ENCODE results near the gene TMEM8B. TPM values are rescaled to one million over a fixed set of nuclear protein-coding genes. Genes with fewer than 3 reads are reported as not detected.

The TMEM8B gene
- total and polyA plus RNA-seq, 10 of the 15 experiments (the other 5 are each of a cell fraction or from before 2014, with no cell fraction given), result 0.19 to 7.6 (median 2.5) TPM

DNA sequence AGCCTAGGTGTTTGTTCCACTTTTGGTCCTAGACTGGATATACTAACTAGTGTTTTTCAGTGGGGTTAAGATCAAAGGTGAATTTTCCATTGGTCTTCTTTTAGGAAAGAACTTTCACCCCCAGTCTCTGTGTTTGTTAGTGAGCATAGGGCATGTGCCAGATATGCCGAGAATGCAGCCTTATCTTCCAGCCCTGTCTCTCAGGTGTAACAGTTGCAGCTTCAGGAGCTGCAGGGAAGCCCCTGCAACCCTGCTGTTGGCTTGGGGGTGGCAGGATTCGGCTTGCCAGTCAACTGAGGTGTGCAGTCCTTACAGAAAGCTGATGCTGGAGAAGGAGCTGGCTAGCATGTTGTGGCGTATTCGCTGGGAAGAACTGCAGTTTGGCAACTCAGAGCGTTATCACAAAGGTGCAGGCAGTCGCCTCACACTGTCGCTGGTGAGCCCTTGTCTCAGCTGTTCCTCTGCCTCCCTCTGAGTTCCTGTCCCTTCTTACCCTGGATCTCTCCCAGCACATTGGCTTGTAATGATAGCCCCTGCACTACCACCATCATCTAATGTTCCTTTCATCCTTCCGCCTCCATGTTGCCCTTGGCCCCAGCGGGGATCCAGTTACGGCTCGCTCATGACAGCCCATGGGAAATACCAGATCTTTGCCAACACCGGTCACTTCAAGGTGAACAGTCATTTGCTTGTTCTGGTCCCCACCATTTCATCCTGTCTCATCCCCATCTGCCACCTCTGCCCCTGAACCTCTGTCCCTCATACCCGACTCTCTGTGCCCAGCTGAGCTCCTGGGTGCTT lies 27.5 kb upstream of the TMEM8B start:
- intact Hi-C loops (cut with micrococcal nuclease; ENCODE audit: unreplicated experiment), result no loop called here

DNA sequence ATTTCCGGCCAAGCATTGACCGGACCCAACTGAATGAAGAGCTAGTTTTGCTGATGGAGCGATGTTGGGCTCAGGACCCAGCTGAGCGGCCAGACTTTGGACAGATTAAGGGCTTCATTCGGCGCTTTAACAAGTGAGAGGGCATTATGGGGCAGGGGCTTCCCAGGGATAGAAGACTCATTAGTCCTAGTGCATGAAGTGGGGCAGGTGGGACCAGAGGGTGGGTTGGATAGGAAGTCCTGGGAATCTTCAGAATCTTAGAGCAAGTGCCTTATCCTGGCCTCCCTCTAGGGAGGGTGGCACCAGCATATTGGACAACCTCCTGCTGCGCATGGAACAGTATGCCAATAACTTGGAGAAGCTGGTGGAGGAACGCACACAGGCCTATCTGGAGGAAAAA lies 22.9 kb upstream of the TMEM8B start:
- ChIA-PET SMC1A (ENCODE audit: uncharacterized antibody, unreplicated experiment) (interaction anchor here (0.9 kb wide), 1 partner anchor 9 kb away, joined by 4 read pairs; no protein-coding TSS in a partner anchor), RAD21 (ENCODE audit: unreplicated experiment) (no interaction called here), POLR2A (no interaction called here), CTCF (interaction anchor here (1.6 to 2.0 kb wide), 3 partner anchors 8 to 76 kb away, joined by 4 to 6 read pairs (median 6); partner anchors contain the start of gene HINT2)
- Histone ChIP-seq H4K20me1 (ENCODE audit: control insufficient read depth, insufficient read depth) (no peaks in the 10 kb centered on the region), H2AFZ (ENCODE audit: control insufficient read depth, low read depth, low read length) (no peak overlapping the region), H3K4me1 (ENCODE audit: control insufficient read depth, insufficient read depth, low read length) (peaks cover 5% of the 10 kb centered on the region), H3K27ac (ENCODE audit: control insufficient read depth, insufficient read depth) (no peak overlapping the region), H3K4me3 (no peak overlapping the region), H3K9ac (ENCODE audit: control insufficient read depth, insufficient read depth, low read length) (no peak overlapping the region), H3K27me3 (replicated peaks in 1 of 2; ENCODE audit: control insufficient read depth in 2 of 2, insufficient read depth in 2 of 2, low read length in 1 of 2) (no peaks in the 10 kb centered on the region), H3K9me3 (replicated peaks; ENCODE audit: control insufficient read depth, insufficient read depth, low read length) (no peaks in the 10 kb centered on the region), H3K36me3 (ENCODE audit: control insufficient read depth in 2 of 2, insufficient read depth in 2 of 2, low read length in 1 of 2) (peaks cover 5 to 23% of the 10 kb centered on the region in 2 experiments), H3K79me2 (ENCODE audit: control insufficient read depth, insufficient read depth, low read length) (no peaks in the 10 kb centered on the region), H3K4me2 (ENCODE audit: control insufficient read depth, insufficient read depth) (no peak overlapping the region)
- 98% methylated on average over 8 of the region's 8 CpGs for WGBS (ENCODE audit: insufficient coverage, insufficient replicate concordance, low lambda C conversion rate, missing lambda C conversion rate)
- intact Hi-C loops (cut with micrococcal nuclease; ENCODE audit: unreplicated experiment), result no loop called here
- BruUV-seq (replicated peaks), result no TSS peak
- in situ Hi-C loops (cut with MboI), result no loop called here
- no peak for DNase-seq (ENCODE audit: low read depth, low spot score)
- ATAC-seq, result no peak
- FAIRE-seq, result no peak
- TF ChIP-seq ASH2L (IDR thresholded peaks at IDR 0.05; ENCODE audit: borderline replicate concordance, low read depth) (no peak), NBN (IDR thresholded peaks at IDR 0.05) (no peak), ETV6 (conservative IDR thresholded peaks at IDR 0.05 in 1 of 2, IDR thresholded peaks at IDR 0.05 in 1 of 2; ENCODE audit: borderline replicate concordance in 1 of 2, low read depth in 1 of 2) (no peak), NRF1 (conservative IDR thresholded peaks at IDR 0.05; ENCODE audit: low read depth, low read length) (no peak), FOXK2 (IDR thresholded peaks at IDR 0.05) (no peak), CBX5 (IDR thresholded peaks at IDR 0.05; ENCODE audit: low read depth) (no peak), PAX5 (IDR thresholded peaks at IDR 0.05; ENCODE audit: borderline replicate concordance, low read depth, low read length) (no peak), ZNF207 (IDR thresholded peaks at IDR 0.05; ENCODE audit: borderline replicate concordance) (no peak), SIN3A (IDR thresholded peaks at IDR 0.05; ENCODE audit: low read depth, low read length) (no peak), SRF (IDR thresholded peaks at IDR 0.05; ENCODE audit: low read depth in 2 of 2, low read length in 2 of 2) (no peak)
- TF ChIP-seq, protein P1, sequence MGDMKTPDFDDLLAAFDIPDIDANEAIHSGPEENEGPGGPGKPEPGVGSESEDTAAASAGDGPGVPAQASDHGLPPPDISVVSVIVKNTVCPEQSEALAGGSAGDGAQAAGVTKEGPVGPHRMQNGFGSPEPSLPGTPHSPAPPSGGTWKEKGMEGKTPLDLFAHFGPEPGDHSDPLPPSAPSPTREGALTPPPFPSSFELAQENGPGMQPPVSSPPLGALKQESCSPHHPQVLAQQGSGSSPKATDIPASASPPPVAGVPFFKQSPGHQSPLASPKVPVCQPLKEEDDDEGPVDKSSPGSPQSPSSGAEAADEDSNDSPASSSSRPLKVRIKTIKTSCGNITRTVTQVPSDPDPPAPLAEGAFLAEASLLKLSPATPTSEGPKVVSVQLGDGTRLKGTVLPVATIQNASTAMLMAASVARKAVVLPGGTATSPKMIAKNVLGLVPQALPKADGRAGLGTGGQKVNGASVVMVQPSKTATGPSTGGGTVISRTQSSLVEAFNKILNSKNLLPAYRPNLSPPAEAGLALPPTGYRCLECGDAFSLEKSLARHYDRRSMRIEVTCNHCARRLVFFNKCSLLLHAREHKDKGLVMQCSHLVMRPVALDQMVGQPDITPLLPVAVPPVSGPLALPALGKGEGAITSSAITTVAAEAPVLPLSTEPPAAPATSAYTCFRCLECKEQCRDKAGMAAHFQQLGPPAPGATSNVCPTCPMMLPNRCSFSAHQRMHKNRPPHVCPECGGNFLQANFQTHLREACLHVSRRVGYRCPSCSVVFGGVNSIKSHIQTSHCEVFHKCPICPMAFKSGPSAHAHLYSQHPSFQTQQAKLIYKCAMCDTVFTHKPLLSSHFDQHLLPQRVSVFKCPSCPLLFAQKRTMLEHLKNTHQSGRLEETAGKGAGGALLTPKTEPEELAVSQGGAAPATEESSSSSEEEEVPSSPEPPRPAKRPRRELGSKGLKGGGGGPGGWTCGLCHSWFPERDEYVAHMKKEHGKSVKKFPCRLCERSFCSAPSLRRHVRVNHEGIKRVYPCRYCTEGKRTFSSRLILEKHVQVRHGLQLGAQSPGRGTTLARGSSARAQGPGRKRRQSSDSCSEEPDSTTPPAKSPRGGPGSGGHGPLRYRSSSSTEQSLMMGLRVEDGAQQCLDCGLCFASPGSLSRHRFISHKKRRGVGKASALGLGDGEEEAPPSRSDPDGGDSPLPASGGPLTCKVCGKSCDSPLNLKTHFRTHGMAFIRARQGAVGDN (IDR thresholded peaks at IDR 0.05), result no peak

More for the DNA sequence above, 27.5 kb upstream of the TMEM8B start:
- CTCF ChIA-PET, result interaction anchor here (0.7 to 1.7 kb wide), 4 partner anchors 11 to 73 kb away, joined by 3 to 5 read pairs (median 4); partner anchors contain the start of gene HINT2
- no peak for DNase-seq (ENCODE audit: low read depth, low spot score)
- Histone ChIP-seq H3K27ac (ENCODE audit: control insufficient read depth, insufficient read depth) (no peak overlapping the region), H3K79me2 (ENCODE audit: control insufficient read depth, insufficient read depth, low read length) (no peaks in the 10 kb centered on the region), H2AFZ (ENCODE audit: control insufficient read depth, low read depth, low read length) (no peak overlapping the region), H4K20me1 (ENCODE audit: control insufficient read depth, insufficient read depth) (no peaks in the 10 kb centered on the region), H3K9me3 (replicated peaks; ENCODE audit: control insufficient read depth, insufficient read depth, low read length) (no peaks in the 10 kb centered on the region), H3K4me3 (no peak overlapping the region), H3K4me2 (ENCODE audit: control insufficient read depth, insufficient read depth) (no peak overlapping the region), H3K36me3 (ENCODE audit: control insufficient read depth in 2 of 2, insufficient read depth in 2 of 2, low read length in 1 of 2) (peaks cover 0 to 20% of the 10 kb centered on the region in 2 experiments; a peak in 2 of 4 replicates), H3K4me1 (ENCODE audit: control insufficient read depth, insufficient read depth, low read length) (peaks cover 21% of the 10 kb centered on the region), H3K9ac (ENCODE audit: control insufficient read depth, insufficient read depth, low read length) (no peak overlapping the region), H3K27me3 (replicated peaks in 1 of 2; ENCODE audit: control insufficient read depth in 2 of 2, insufficient read depth in 2 of 2, low read length in 1 of 2) (no peaks in the 10 kb centered on the region)
- no peak for TF ChIP-seq PAX8 (IDR thresholded peaks at IDR 0.05)
- no peak for TF ChIP-seq POLR2A (IDR thresholded peaks at IDR 0.05; ENCODE audit: low read depth, low read length)
- TF ChIP-seq BMI1 (IDR thresholded peaks at IDR 0.05; ENCODE audit: borderline replicate concordance), result no peak
- no peak for TF ChIP-seq NR2C1 (IDR thresholded peaks at IDR 0.05)
- no peak for TF ChIP-seq ATF7 (IDR thresholded peaks at IDR 0.05; ENCODE audit: low read depth)
- no peak for TF ChIP-seq SREBF2 (IDR thresholded peaks at IDR 0.05; ENCODE audit: low read length)
- WGBS (ENCODE audit: insufficient coverage, insufficient replicate concordance, low lambda C conversion rate, missing lambda C conversion rate), result 87% methylated on average over 11 of the region's 13 CpGs
- POLR2A ChIA-PET, result interaction anchor here (1.2 kb wide), 1 partner anchor 10 kb away, joined by 4 read pairs; the partner anchor contains the start of gene SPAG8
- no peak for FAIRE-seq
- no peak for ATAC-seq
- in situ Hi-C loops (cut with MboI), result no loop called here
- SMC1A ChIA-PET (ENCODE audit: uncharacterized antibody, unreplicated experiment), result no interaction called here
- no TSS peak for BruUV-seq (replicated peaks)
- RAD21 ChIA-PET (ENCODE audit: unreplicated experiment), result no interaction called here

Measured in GM12878 (cell line).